Neural cell (in vitro differentiated cells): Measurements from ENCODE around the gene SLC39A3.

Experiments
- CTCF ChIP-seq: fragments of 450-650 bp; IDR thresholded peaks from 2 replicates; pipeline ENCODE4 v1.5.1; 2014; ENCODE audit warnings: antibody characterized with exemption, mild to moderate bottlenecking, moderate library complexity; ENCODE audit not compliant: poor library complexity, severe bottlenecking
- EP300 ChIP-seq: fragments of 450-650 bp; conservative IDR thresholded peaks from 2 replicates; pipeline ENCODE4 v1.6.1; 2014; ENCODE audit warnings: antibody characterized with exemption, mild to moderate bottlenecking, moderate library complexity; ENCODE audit not compliant: poor library complexity, severe bottlenecking

GRCh38 chr19:2777952-2778683 lies 38.3 kb upstream of the SLC39A3 start:
- TF ChIP-seq CTCF, result no peak
- TF ChIP-seq EP300, result no peak
